PFSK-1 (cell line): Measurements from ENCODE around the gene MYO16.

Source experiments
- POLR2AphosphoS5 ChIP-seq: IDR thresholded peaks from 2 replicates; pipeline ENCODE4 v1.6.1; 2012; ENCODE audit warnings: low read depth, mild to moderate bottlenecking, control low read depth, low read length, moderate library complexity
- SIN3A ChIP-seq: IDR thresholded peaks from 2 replicates; pipeline ENCODE4 v1.6.1; 2012; ENCODE audit warnings: mild to moderate bottlenecking, low read length, moderate library complexity, borderline replicate concordance; ENCODE audit not compliant: insufficient read depth

GRCh38 chr13:108827646-108828045, 198.2 kb downstream of the MYO16 start:
- no peak for TF ChIP-seq POLR2AphosphoS5
- TF ChIP-seq SIN3A: no peak
